ENCODE results near the gene MED26. TPM values are rescaled to one million over a fixed set of nuclear protein-coding genes. Genes with fewer than 3 reads are reported as not detected.
"Not testable (repeated sequence)": the region's sequence is repeated elsewhere in the genome, so short reads cannot be mapped to it uniquely, and the experiment has no call there.

The MED26 gene
- total RNA-seq, 1 donor from 2014 or later, result 15.0 TPM

- H3K4me3 ChIP-seq (ENCODE audit: insufficient read depth, low read depth, low read length), result no peak overlapping the region
- H4K20me1 ChIP-seq (ENCODE audit: insufficient read depth, low read length), result peaks cover 70% of the 10 kb centered on the region
- H3K9me3 ChIP-seq (ENCODE audit: insufficient read depth, low read depth, low read length), result no peaks in the 10 kb centered on the region
- peaks cover 47% of the 10 kb centered on the region for H3K79me2 ChIP-seq (ENCODE audit: insufficient read depth, low read length)
- TF ChIP-seq EZH2 (IDR thresholded peaks at IDR 0.05; ENCODE audit: insufficient read depth, low read length), result no peak
- TF ChIP-seq, protein P1, sequence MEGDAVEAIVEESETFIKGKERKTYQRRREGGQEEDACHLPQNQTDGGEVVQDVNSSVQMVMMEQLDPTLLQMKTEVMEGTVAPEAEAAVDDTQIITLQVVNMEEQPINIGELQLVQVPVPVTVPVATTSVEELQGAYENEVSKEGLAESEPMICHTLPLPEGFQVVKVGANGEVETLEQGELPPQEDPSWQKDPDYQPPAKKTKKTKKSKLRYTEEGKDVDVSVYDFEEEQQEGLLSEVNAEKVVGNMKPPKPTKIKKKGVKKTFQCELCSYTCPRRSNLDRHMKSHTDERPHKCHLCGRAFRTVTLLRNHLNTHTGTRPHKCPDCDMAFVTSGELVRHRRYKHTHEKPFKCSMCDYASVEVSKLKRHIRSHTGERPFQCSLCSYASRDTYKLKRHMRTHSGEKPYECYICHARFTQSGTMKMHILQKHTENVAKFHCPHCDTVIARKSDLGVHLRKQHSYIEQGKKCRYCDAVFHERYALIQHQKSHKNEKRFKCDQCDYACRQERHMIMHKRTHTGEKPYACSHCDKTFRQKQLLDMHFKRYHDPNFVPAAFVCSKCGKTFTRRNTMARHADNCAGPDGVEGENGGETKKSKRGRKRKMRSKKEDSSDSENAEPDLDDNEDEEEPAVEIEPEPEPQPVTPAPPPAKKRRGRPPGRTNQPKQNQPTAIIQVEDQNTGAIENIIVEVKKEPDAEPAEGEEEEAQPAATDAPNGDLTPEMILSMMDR (IDR thresholded peaks at IDR 0.05; ENCODE audit: insufficient read depth, low read depth, low read length), result no peak
- H3K4me3 Mint-ChIP-seq (ENCODE audit: unreplicated experiment), result no peak overlapping the region
- no peak overlapping the region for H3K27ac ChIP-seq (ENCODE audit: low read depth, low read length)
- peaks cover 4% of the 10 kb centered on the region for H3K4me1 ChIP-seq (ENCODE audit: insufficient read depth, low read length)
- no peak for DNase-seq (ENCODE audit: low read depth)
- peaks cover 42% of the 10 kb centered on the region for H3K36me3 ChIP-seq (ENCODE audit: insufficient read depth, low read length)
- no peaks in the 10 kb centered on the region for H3K9me3 Mint-ChIP-seq (ENCODE audit: unreplicated experiment)
- H3K27me3 Mint-ChIP-seq (ENCODE audit: low read depth, unreplicated experiment), result no peaks in the 10 kb centered on the region
- H3K4me1 Mint-ChIP-seq (ENCODE audit: low read depth, unreplicated experiment), result peaks cover 8% of the 10 kb centered on the region
- H3K36me3 Mint-ChIP-seq (ENCODE audit: low read depth, unreplicated experiment), result peaks cover 26% of the 10 kb centered on the region
- FAIRE-seq, result no peak
- H3K9ac ChIP-seq (ENCODE audit: low read length), result no peak overlapping the region
- H2AFZ ChIP-seq (ENCODE audit: low read depth, low read length), result no peak overlapping the region
- no peak overlapping the region for H3K27ac Mint-ChIP-seq (ENCODE audit: unreplicated experiment)
- H3K4me2 ChIP-seq (ENCODE audit: low read length), result no peak overlapping the region
- no peaks in the 10 kb centered on the region for H3K27me3 ChIP-seq (ENCODE audit: insufficient read depth, low read length)
Observed at GRCh38 chr19:16654140-16654539, 26.1 kb upstream of the MED26 start.

DNA sequence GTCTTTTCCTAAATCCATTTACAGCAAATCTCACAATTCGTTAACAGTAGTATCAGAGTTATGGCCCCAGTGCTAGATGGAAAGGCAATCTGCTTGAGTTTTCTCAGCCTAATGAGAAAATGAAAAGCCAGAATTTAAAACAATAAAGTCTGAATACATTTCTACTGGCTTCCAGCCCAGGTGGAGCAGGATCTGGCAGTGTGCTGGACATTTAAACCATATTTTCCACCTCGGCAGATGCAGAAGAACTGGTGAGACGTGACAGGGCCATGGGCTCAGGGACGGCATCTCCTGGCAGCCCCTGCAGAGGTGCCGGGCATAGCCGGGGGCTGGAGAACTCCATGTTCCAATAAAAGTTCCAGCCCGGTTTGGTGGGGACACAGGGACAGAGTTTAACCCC is 24.9 kb upstream of the MED26 start:
- Mint-ChIP-seq H3K4me1 (ENCODE audit: low read depth, unreplicated experiment) (no peaks in the 10 kb centered on the region), H3K36me3 (ENCODE audit: low read depth, unreplicated experiment) (peaks cover 24% of the 10 kb centered on the region), H3K27me3 (ENCODE audit: low read depth, unreplicated experiment) (no peaks in the 10 kb centered on the region), H3K4me3 (ENCODE audit: unreplicated experiment) (no peak overlapping the region), H3K27ac (ENCODE audit: unreplicated experiment) (no peak overlapping the region), H3K9me3 (ENCODE audit: unreplicated experiment) (no peaks in the 10 kb centered on the region)
- Histone ChIP-seq H3K27me3 (ENCODE audit: insufficient read depth, low read length) (no peaks in the 10 kb centered on the region), H3K4me1 (ENCODE audit: insufficient read depth, low read length) (no peaks in the 10 kb centered on the region), H3K36me3 (ENCODE audit: insufficient read depth, low read length) (peaks cover 39% of the 10 kb centered on the region), H3K79me2 (ENCODE audit: insufficient read depth, low read length) (peaks cover 34% of the 10 kb centered on the region), H3K27ac (ENCODE audit: low read depth, low read length) (no peak overlapping the region), H3K9me3 (ENCODE audit: insufficient read depth, low read depth, low read length) (no peaks in the 10 kb centered on the region), H3K9ac (ENCODE audit: low read length) (no peak overlapping the region), H3K4me2 (ENCODE audit: low read length) (no peak overlapping the region), H2AFZ (ENCODE audit: low read depth, low read length) (no peak overlapping the region), H3K4me3 (ENCODE audit: insufficient read depth, low read depth, low read length) (no peak overlapping the region), H4K20me1 (ENCODE audit: insufficient read depth, low read length) (peaks cover 65% of the 10 kb centered on the region)
- no peak for FAIRE-seq
- TF ChIP-seq, protein P1 (IDR thresholded peaks at IDR 0.05; ENCODE audit: insufficient read depth, low read depth, low read length), result no peak
- no peak for TF ChIP-seq EZH2 (IDR thresholded peaks at IDR 0.05; ENCODE audit: insufficient read depth, low read length)
- no peak for DNase-seq (ENCODE audit: low read depth)

GRCh38 chr19:16651421-16652188 is 23.6 kb upstream of the MED26 start:
- Histone ChIP-seq H4K20me1 (ENCODE audit: insufficient read depth, low read length) (peaks cover 62% of the 10 kb centered on the region), H3K79me2 (ENCODE audit: insufficient read depth, low read length) (peaks cover 28% of the 10 kb centered on the region), H3K36me3 (ENCODE audit: insufficient read depth, low read length) (peaks cover 38% of the 10 kb centered on the region)
- H3K4me1 ChIP-seq (ENCODE audit: insufficient read depth, low read length); FAIRE-seq; H3K9me3 Mint-ChIP-seq (ENCODE audit: unreplicated experiment); H3K9me3 ChIP-seq (ENCODE audit: insufficient read depth, low read depth, low read length); H3K4me2 ChIP-seq (ENCODE audit: low read length); H3K9ac ChIP-seq (ENCODE audit: low read length); H3K4me3 Mint-ChIP-seq (ENCODE audit: unreplicated experiment); H3K27ac Mint-ChIP-seq (ENCODE audit: unreplicated experiment); H2AFZ ChIP-seq (ENCODE audit: low read depth, low read length); H3K27me3 Mint-ChIP-seq (ENCODE audit: low read depth, unreplicated experiment); H3K4me3 ChIP-seq (ENCODE audit: insufficient read depth, low read depth, low read length); H3K27me3 ChIP-seq (ENCODE audit: insufficient read depth, low read length); H3K27ac ChIP-seq (ENCODE audit: low read depth, low read length); DNase-seq (ENCODE audit: low read depth); H3K4me1 Mint-ChIP-seq (ENCODE audit: low read depth, unreplicated experiment): not testable (repeated sequence)
- H3K36me3 Mint-ChIP-seq (ENCODE audit: low read depth, unreplicated experiment), result peaks cover 18% of the 10 kb centered on the region
